PC-3 (cell line): ENCODE results near the gene CRNKL1. TPM values are rescaled to one million over a fixed set of nuclear protein-coding genes. Genes with fewer than 3 reads are reported as not detected.

Source experiments
- ATAC-seq: fragments of 200-7000 bp; cut with Tn5 transposase; 2 replicates; pipeline ENCODE4 v1.9.1; 2020; ENCODE audit warnings: mild to moderate bottlenecking, moderate library complexity
- BruUV-seq: library from RNA; stranded (reverse); fragments of 400-500 nt; replicated peaks from 2 replicates; lab custom pipeline; 2021; lab: Mats Ljungman, UMichigan
- CTCF ChIA-PET: fragments of 300-600 bp; sonication (Branson Sonifier 250); formaldehyde crosslinking; loops from one replicate; lab custom pipeline; 2022; ENCODE audit warnings: antibody characterized with exemption; lab: Charles Lee
- POLR2A ChIA-PET: fragments of 300-600 bp; sonication (Branson Sonifier 250); formaldehyde crosslinking; loops from one replicate; lab custom pipeline; 2022; ENCODE audit warnings: antibody characterized with exemption; ENCODE audit not compliant: unreplicated experiment; lab: Charles Lee
- DNase-seq: peaks from one replicate; pipeline ENCODE4 v3.0.0-alpha.2; 2015
- H2AFZ ChIP-seq: fragments of 300-600 bp; sonication (generic); 2 replicates; pipeline ENCODE4 v1.6.0; 2016; ENCODE audit warnings: antibody characterized with exemption, low read length
- H3F3A ChIP-seq: fragments of 300-600 bp; sonication (generic); one replicate; pipeline ENCODE4 v1.6.0; 2017; ENCODE audit warnings: antibody characterized with exemption, low read length, control low read depth, mild to moderate bottlenecking; ENCODE audit not compliant: unreplicated experiment
- H3K27ac ChIP-seq: fragments of 300-600 bp; sonication (generic); 2 replicates; pipeline ENCODE4 v1.5.1; 2016; ENCODE audit warnings: mild to moderate bottlenecking, low read length
- H3K27me3 ChIP-seq: fragments of 300-600 bp; sonication (generic); 2 replicates; pipeline ENCODE4 v1.6.1; 2016; ENCODE audit warnings: low read length, mixed read lengths
- H3K36me3 ChIP-seq: fragments of 300-600 bp; sonication (generic); 2 replicates; pipeline ENCODE4 v1.6.1; 2016; ENCODE audit warnings: low read depth, mixed run types, low read length, mixed read lengths
- H3K4me1 ChIP-seq: fragments of 300-600 bp; sonication (generic); 2 replicates; pipeline ENCODE4 v1.5.1; 2016; ENCODE audit warnings: low read length; ENCODE audit not compliant: insufficient read depth
- H3K4me2 ChIP-seq: fragments of 300-600 bp; sonication (generic); 2 replicates; pipeline ENCODE4 v1.6.0; 2016; ENCODE audit warnings: low read length
- H3K4me3 ChIP-seq: fragments of 300-600 bp; sonication (generic); 2 replicates; pipeline ENCODE4 v1.5.1; 2016; ENCODE audit warnings: mild to moderate bottlenecking, low read length, mixed read lengths
- H3K79me2 ChIP-seq: fragments of 300-600 bp; sonication (generic); 2 replicates; pipeline ENCODE4 v1.6.1; 2017; ENCODE audit warnings: low read length, mixed read lengths
- H3K9ac ChIP-seq: fragments of 300-600 bp; sonication (generic); 2 replicates; pipeline ENCODE4 v1.6.0; 2016; ENCODE audit warnings: mild to moderate bottlenecking, low read length
- H3K9me2 ChIP-seq: fragments of 300-600 bp; sonication (generic); replicated peaks from 2 replicates; pipeline ENCODE4 v1.6.1; 2016; ENCODE audit warnings: mixed run types, low read length, mixed read lengths
- H3K9me3 ChIP-seq: fragments of 300-600 bp; sonication (generic); 2 replicates; pipeline ENCODE4 v1.6.1; 2016; ENCODE audit warnings: low read length, mixed read lengths
- H4K20me1 ChIP-seq: fragments of 300-600 bp; sonication (generic); 2 replicates; pipeline ENCODE4 v1.6.1; 2016; ENCODE audit warnings: low read length, mixed read lengths
- EZH2 ChIP-seq: fragments of 300-600 bp; sonication (generic); IDR thresholded peaks from one replicate; pipeline ENCODE4 v1.6.1; 2017; ENCODE audit warnings: antibody characterized with exemption, mild to moderate bottlenecking, low read length; ENCODE audit not compliant: unreplicated experiment
- EZH2phosphoT487 ChIP-seq: fragments of 300-600 bp; sonication (generic); IDR thresholded peaks from 2 replicates; pipeline ENCODE4 v1.6.1; 2018; ENCODE audit warnings: mild to moderate bottlenecking, antibody characterized with exemption, low read length, borderline replicate concordance
- intact Hi-C: fragments of 100-400 bp; cut with micrococcal nuclease; formaldehyde crosslinking; loops from 2 replicates; pipeline ENCODE4 v1.9.0; 2023
- total RNA-seq: library from RNA; depleted of rRNA; stranded (reverse); fragments of >200 nt; gene quantifications from 2 replicates; pipeline ENCODE4 v1.2.3, GENCODE V29; 2014
- TF ChIP-seq, protein P1 (sequence below): fragments of 300-600 bp; sonication (generic); conservative IDR thresholded peaks from 2 replicates; pipeline ENCODE4 v1.5.1; 2017; ENCODE audit warnings: antibody characterized with exemption, low read depth, mild to moderate bottlenecking, low read length

CRNKL1 gene
- total RNA-seq, 1 experiment from 2014 or later = 22.5 TPM

- Histone ChIP-seq H3K9ac (no peak overlapping the region), H3F3A (no peaks in the 10 kb centered on the region), H3K79me2 (no peaks in the 10 kb centered on the region), H3K4me2 (no peak overlapping the region), H3K27me3 (peaks cover 68% of the 10 kb centered on the region), H3K4me1 (no peaks in the 10 kb centered on the region), H3K9me2 (no peaks in the 10 kb centered on the region), H4K20me1 (no peaks in the 10 kb centered on the region), H3K36me3 (no peaks in the 10 kb centered on the region), H3K27ac (no peak overlapping the region), H2AFZ (no peak overlapping the region), H3K9me3 (no peaks in the 10 kb centered on the region), H3K4me3 (no peak overlapping the region)
- CTCF ChIA-PET = no interaction called here
- TF ChIP-seq EZH2phosphoT487 (no peak), EZH2 (no peak)
- TF ChIP-seq, protein P1, sequence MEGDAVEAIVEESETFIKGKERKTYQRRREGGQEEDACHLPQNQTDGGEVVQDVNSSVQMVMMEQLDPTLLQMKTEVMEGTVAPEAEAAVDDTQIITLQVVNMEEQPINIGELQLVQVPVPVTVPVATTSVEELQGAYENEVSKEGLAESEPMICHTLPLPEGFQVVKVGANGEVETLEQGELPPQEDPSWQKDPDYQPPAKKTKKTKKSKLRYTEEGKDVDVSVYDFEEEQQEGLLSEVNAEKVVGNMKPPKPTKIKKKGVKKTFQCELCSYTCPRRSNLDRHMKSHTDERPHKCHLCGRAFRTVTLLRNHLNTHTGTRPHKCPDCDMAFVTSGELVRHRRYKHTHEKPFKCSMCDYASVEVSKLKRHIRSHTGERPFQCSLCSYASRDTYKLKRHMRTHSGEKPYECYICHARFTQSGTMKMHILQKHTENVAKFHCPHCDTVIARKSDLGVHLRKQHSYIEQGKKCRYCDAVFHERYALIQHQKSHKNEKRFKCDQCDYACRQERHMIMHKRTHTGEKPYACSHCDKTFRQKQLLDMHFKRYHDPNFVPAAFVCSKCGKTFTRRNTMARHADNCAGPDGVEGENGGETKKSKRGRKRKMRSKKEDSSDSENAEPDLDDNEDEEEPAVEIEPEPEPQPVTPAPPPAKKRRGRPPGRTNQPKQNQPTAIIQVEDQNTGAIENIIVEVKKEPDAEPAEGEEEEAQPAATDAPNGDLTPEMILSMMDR = no peak
- no peak; the same call in 1 of the 2 replicates for ATAC-seq
- POLR2A ChIA-PET = no interaction called here
- BruUV-seq = no TSS peak
- intact Hi-C loops = no loop called here
- peak; percentile 37 for DNase-seq
Observed at GRCh38 chr20:20076297-20077065, 24.2 kb upstream of the CRNKL1 start.

DNA sequence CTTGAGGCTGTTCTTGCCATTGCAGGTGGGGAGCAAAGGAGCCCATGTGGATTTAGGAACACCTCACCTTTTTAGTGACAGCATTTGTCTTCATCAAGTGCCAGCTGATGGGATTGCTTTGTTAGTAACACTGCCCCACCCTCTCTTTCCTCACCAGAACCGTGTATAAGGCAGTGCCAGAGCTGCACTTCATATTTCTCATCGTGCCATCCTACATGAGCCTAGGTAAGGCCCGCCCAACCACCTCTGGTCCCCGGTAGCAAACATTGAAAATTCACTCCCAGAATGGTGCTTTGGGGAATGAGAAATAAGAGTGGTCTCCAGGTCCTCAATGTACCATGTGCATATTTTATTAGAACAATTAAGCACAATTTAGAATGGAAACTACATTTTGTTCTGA is 22.8 kb upstream of the CRNKL1 start:
- no TSS peak for BruUV-seq
- TF ChIP-seq EZH2 = no peak
- TF ChIP-seq, protein P1 = no peak
- no peak for TF ChIP-seq EZH2phosphoT487
- Histone ChIP-seq H3K27me3 (peaks cover 55% of the 10 kb centered on the region), H3K9me3 (no peaks in the 10 kb centered on the region), H3K4me2 (no peak overlapping the region), H3K4me1 (no peaks in the 10 kb centered on the region), H4K20me1 (no peaks in the 10 kb centered on the region), H2AFZ (no peak overlapping the region), H3K9me2 (no peaks in the 10 kb centered on the region), H3K27ac (no peak overlapping the region), H3F3A (no peaks in the 10 kb centered on the region), H3K36me3 (no peaks in the 10 kb centered on the region), H3K9ac (no peak overlapping the region), H3K4me3 (no peak overlapping the region), H3K79me2 (no peaks in the 10 kb centered on the region)
- CTCF ChIA-PET = no interaction called here
- no peak for ATAC-seq
- DNase-seq = no peak
- intact Hi-C loops = no loop called here
- POLR2A ChIA-PET = no interaction called here

DNA sequence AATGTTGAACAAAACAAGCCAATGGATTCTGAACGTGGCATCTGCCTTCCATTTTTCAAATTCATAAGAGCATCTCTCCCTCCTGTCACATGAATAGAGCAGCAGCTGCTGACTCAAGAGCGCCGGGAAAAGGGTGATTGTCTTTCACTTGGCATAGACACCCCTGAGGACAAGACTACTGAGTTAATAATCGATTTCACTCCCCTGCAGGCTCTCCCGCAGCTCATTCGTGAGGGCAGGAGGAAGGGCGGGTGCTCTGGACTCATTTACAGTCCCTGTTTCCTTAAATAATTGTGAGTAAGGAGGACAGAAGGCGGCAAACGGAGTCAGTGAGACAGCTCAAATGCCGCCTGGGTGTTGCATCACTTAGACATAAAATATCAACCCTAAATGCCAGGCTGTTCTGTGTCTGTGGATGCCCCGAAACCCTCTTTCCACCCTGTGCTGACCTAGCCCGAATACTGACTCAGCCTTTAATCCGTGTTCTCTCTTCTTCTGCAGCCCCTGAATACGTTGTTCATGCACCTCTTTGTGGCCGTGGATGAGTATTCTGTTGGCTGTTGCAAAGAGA is 21.6 kb upstream of the CRNKL1 start:
- H3K36me3 ChIP-seq = no peaks in the 10 kb centered on the region
- no peaks in the 10 kb centered on the region for H3K79me2 ChIP-seq
- H4K20me1 ChIP-seq = no peaks in the 10 kb centered on the region
- intact Hi-C loops = no loop called here
- H3K4me2 ChIP-seq = no peak overlapping the region
- no peaks in the 10 kb centered on the region for H3K9me3 ChIP-seq
- H3K4me1 ChIP-seq = no peaks in the 10 kb centered on the region
- CTCF ChIA-PET = no interaction called here
- BruUV-seq = no TSS peak
- TF ChIP-seq EZH2phosphoT487 = no peak
- TF ChIP-seq, protein P1 = no peak
- no peak for TF ChIP-seq EZH2
- no peak overlapping the region for H3K9ac ChIP-seq
- POLR2A ChIA-PET = no interaction called here
- no peaks in the 10 kb centered on the region for H3K9me2 ChIP-seq
- H3K4me3 ChIP-seq = no peak overlapping the region
- no peak for DNase-seq
- no peak overlapping the region for H2AFZ ChIP-seq
- H3K27me3 ChIP-seq = peaks cover 47% of the 10 kb centered on the region
- no peak for ATAC-seq
- no peaks in the 10 kb centered on the region for H3F3A ChIP-seq
- no peak overlapping the region for H3K27ac ChIP-seq
